ENCODE measurements around the gene HOXA2.

Gene HOXA2

GRCh38 chr7:27141137-27141922 is 38.8 kb upstream of the HOXA2 start:
- DNase-seq (ENCODE audit: low read depth) = no peak

GRCh38 chr7:27140126-27140857 is 37.8 kb upstream of the HOXA2 start:
- DNase-seq (ENCODE audit: low read depth) = no peak

GRCh38 chr7:27139334-27140125 is 37.0 kb upstream of the HOXA2 start:
- DNase-seq (ENCODE audit: low read depth) = no peak

DNA sequence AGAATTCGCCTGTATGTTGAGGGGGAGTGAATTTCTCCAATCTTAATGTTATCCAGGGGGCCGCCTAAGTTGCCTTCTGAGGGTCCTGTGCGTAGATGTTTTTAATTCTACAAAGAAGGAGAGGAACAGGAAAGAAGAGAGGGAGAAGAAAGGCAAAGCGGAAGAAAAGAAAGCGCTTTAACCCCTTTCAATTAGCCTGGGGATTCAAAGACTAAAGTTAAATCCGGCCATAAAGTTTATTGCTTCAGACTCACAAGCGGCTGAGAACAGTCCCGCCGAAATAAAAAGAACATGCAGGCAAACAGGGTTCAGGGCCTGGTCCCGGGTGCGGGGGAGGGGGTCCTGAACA is 36.5 kb upstream of the HOXA2 start:
- no peak for DNase-seq (ENCODE audit: low read depth)

DNA sequence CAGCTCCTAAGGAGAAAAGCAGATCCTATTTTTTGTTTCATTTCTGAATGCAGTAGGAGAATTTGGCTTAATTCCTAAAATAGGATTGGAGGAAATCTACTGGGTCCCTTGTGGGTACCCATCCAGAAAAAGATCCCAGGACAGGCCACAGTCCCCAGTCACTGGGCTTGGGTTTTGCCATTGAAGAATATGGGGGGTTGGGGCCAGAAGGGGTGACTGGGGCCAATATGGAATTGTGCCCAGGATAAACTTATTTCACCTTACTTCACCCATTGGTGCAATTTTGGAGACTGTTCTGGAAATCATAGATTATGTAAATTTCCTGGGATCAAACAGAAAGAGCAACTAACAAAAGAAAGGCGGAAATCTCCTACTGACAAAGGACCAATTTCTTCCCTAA is 36.0 kb upstream of the HOXA2 start:
- DNase-seq (ENCODE audit: low read depth) = no peak

DNA sequence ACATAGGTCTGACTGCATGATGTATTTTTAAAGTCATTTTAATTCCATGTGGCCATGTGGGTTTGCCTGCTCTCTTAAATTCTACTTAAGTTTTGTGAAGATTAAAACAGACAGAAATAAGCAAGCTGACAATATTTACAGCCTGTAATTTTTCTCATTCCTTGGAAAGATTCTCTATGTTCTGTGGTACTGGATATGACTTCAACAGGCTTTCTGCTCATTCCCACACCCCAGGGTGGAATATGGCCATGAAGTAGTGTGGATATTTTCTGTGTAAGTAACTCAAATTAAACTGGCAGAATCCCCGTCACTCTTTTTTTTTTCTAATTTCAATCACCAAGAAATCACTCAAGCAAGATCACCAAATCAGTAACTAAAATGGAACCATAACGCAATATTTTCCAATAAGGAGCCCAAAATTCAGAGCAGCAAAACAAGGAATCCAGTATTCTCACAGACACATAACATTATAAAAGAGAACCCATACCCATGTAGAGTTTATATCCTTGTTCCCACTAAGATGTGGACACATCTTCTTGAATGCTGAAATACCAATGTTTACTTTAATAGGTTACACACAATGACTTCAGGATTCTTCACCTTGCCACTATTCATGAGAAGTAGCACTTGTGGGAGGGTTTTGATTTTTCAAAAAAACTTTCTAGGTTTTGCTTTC is 35.3 kb upstream of the HOXA2 start:
- no peak for DNase-seq (ENCODE audit: low read depth)

DNA sequence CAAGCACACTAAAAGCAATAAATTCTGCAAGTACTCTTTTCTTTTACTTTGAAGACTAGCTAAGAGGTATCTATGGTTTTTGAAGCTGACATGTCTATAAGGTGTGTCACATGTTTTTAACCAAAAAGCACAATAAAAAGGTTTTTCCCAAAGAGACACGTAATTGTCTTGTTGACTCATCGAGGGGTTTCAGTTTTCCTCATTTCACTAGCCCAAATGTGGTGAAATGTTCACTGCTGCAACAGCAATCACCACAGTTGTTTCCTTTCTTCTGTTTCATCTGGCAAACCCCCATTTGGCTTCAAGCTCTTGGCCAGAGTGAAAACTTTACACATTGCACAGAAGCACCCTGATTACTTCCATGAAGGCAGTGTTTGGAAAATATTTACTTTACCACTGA is 31.9 kb upstream of the HOXA2 start:
- DNase-seq (ENCODE audit: low read depth) = peak; percentile 25

DNA sequence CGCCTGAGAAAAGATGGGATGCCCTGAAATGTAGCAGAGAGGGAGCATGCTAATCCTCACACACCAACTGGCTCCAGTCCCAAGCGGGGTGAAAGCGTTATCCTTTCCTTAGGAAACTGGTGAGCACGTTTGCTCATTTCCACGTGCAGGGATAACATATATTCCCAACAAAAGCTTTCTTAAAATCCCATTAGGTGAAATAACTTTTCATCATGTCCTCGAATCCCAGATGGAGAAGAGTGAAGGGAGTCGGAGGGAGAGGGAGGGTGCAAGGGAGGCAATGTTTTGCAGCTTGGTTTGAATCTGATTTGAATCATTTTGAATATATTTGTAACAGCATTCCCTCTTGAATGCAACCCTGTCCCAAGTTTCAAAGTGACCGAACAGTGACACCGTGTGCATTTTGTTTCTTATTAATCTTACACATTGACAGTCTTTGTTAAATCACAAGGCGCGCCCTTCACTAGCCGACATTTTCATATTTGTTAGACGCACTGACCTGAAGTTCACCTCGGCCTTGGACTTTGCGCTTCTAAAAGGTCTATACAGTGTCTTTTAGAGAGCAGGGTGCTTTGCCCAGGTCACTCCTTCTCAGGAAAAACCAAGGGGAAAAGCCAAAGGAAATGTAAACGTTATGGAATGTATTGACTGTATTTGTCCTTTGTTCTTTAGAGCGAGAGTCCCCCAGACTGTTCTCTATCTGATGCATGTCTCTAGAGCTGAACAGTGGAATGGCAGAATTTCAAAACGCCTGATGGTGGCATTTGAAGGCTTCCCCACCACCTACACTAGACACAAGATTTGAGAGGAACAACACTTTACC is 31.1 kb upstream of the HOXA2 start:
- no peak for DNase-seq (ENCODE audit: low read depth)

GRCh38 chr7:27132978-27133377 is 30.5 kb upstream of the HOXA2 start:
- no peak for DNase-seq (ENCODE audit: low read depth)

- no peak for DNase-seq (ENCODE audit: low read depth)
Observed at GRCh38 chr7:27132214-27132613, 29.7 kb upstream of the HOXA2 start.

GRCh38 chr7:27131390-27131819 is 28.9 kb upstream of the HOXA2 start:
- DNase-seq (ENCODE audit: low read depth) = no peak

DNA sequence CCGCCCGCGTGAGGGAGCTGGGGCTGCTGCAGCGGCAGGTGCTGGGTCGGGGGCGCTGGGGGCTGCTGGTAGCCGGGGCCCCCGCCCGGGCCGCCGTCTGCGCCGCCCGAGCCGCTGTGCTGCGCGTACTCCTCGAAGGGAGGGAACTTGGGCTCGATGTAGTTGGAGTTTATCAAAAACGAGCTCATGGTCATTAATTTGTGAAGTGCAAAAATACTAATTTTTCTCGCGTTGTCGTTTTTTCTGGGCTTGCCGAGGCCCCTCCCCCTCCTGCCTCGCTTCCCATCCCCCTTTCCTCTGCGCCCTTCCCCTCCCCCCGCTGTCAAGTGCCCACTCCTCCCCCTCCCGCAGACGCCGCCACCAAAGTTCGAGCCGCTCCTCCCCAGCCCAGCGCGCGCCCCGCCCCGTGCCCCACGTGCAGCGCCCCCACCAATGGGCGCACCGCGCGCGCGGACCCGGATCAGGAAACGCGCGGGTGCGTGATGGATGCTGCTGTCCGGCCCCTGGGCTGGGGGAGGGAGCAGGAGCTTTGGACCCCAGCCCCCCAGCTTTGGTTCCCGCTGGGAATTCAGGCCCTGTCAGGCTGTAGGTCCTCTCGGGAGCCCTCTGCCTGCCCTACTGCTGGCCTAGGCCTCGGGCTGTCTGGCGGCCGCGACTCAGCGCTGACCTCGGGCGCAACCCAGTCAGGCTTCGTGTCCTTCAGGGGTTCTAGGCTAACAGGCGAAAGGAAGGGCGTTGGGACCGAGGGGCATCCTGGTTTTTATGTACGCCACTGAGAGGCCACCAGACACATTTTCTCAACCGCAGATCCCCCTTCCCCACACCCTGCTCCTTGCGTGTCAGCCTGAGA is 28.3 kb upstream of the HOXA2 start, which contains the start of gene HOXA4:
HOXA4 (minus strand) TSS at position 218 of the 850 bp plus-strand sequence; CDS start at position 194, 24 bp downstream.
- DNase-seq (ENCODE audit: low read depth) = no peak

DNA sequence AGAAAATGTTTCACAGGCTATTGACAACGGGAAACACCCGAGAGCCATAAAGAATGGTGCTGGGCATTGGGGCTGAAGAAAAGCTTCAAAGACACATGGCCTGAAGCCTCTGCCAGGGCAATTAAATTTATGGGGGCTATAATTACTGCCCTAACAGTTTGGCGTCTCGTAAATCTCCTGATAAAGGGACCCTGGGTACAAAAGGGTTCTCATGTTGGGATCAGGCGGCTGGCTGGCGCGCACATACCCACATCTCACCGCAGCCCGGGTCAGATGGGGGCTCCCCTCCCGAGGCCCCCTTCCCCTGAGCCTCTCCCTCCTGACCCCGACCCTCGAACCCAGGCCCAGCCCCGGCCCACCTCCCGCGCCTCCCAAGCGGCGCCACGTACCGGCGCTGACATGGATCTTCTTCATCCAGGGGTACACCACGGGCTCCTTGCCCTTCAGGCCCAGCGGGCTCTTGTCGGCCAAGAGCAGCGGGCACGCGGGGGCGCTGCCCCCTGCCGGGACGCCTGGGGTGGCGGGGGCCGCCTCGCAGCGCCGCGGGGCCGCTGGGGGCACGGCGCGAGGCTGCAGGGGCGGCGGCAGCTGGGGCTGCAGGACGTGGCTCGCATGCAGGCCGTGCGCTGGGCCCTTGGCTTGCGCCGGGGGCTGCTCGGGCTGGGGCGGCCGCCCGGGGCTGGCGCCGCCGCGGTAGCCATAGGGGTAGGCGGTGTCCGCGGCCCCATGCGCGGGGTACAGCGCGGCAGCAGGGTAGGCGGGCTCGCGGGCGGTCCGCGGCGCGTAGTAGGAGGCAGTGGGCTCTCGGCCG is 27.5 kb upstream of the HOXA2 start:
- DNase-seq (ENCODE audit: low read depth) = no peak

GRCh38 chr7:27128776-27129728 is 26.6 kb upstream of the HOXA2 start:
- no peak for DNase-seq (ENCODE audit: low read depth)

GRCh38 chr7:27128034-27128433 is 25.6 kb upstream of the HOXA2 start:
- DNase-seq (ENCODE audit: low read depth) = no peak

- DNase-seq (ENCODE audit: low read depth) = no peak
Observed at GRCh38 chr7:27126596-27127327, 24.3 kb upstream of the HOXA2 start.

GRCh38 chr7:27125986-27126394 is 23.5 kb upstream of the HOXA2 start:
- DNase-seq (ENCODE audit: low read depth) = no peak

All from fibroblast of gingiva (primary cell).